ENCODE results near the gene ZMIZ1.
"Not testable (repeated sequence)": the region's sequence is repeated elsewhere in the genome, so short reads cannot be mapped to it uniquely, and the experiment has no call there.

Gene ZMIZ1

DNA sequence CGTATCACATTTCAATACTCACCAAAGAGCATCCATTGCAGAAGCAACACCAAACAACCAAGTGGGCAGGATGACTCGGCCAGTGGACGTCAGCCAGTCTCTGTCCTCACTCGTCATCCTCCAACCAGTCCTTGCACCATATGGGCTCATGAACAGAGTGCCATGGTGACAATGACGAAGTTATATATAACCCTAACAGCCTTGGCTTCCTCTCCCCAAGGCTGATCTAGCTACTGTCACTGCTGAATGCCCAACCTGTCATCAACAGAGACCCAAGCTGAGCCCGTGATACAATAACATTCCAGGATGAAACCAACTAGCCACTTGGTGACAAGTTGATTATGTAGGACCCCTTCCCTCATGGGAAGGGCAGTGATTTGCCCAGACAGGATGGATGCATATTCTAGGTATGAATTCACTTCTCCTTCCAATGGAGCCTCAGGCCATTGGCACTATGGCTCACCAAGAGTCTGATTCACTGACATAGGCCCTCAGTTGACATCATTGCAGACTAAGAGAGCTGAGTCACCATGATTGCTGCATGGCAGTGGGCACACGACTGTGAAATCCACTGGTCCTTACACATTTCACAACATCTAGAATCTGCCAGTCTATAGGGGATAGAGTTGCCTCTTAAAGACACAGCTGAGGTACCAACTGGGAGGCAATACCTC lies 252.2 kb downstream of the ZMIZ1 start:
- DNase-seq (ENCODE audit: insufficient read length, low spot score) (peak; percentile 91), FAIRE-seq (peak; percentile 68)

GRCh38 chr10:79321494-79321882 lies 252.7 kb downstream of the ZMIZ1 start:
- DNase-seq (ENCODE audit: insufficient read length, low spot score) (no peak), FAIRE-seq (no peak)
- no peak for TF ChIP-seq POLR2A (IDR thresholded peaks at IDR 0.05; ENCODE audit: low read depth, low read length)

More for the DNA sequence above, 252.2 kb downstream of the ZMIZ1 start:
- TF ChIP-seq POLR2A (IDR thresholded peaks at IDR 0.05; ENCODE audit: low read depth, low read length), result no peak

DNA sequence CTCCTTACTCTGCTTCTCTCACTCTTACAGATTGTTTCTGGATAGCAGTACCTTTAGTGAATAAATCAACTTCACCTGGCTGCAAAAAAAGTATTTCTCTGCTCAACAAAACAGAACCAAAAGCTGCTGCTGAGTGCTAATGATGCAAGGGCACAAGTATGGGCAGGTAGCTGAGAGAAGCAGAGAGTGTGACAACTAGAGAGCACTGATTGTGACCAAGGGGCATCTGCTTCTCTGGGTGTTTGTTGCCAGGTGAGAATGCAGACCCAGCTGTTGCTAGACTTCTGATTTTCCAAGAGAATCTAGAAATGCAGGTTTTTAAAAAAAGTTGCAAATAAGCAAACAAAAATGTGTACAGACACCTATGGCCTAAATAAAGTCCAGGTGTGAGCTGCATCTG lies 253.2 kb downstream of the ZMIZ1 start:
- FAIRE-seq (no peak), DNase-seq (ENCODE audit: insufficient read length, low spot score) (no peak)
- TF ChIP-seq POLR2A (IDR thresholded peaks at IDR 0.05; ENCODE audit: low read depth, low read length), result no peak

DNA sequence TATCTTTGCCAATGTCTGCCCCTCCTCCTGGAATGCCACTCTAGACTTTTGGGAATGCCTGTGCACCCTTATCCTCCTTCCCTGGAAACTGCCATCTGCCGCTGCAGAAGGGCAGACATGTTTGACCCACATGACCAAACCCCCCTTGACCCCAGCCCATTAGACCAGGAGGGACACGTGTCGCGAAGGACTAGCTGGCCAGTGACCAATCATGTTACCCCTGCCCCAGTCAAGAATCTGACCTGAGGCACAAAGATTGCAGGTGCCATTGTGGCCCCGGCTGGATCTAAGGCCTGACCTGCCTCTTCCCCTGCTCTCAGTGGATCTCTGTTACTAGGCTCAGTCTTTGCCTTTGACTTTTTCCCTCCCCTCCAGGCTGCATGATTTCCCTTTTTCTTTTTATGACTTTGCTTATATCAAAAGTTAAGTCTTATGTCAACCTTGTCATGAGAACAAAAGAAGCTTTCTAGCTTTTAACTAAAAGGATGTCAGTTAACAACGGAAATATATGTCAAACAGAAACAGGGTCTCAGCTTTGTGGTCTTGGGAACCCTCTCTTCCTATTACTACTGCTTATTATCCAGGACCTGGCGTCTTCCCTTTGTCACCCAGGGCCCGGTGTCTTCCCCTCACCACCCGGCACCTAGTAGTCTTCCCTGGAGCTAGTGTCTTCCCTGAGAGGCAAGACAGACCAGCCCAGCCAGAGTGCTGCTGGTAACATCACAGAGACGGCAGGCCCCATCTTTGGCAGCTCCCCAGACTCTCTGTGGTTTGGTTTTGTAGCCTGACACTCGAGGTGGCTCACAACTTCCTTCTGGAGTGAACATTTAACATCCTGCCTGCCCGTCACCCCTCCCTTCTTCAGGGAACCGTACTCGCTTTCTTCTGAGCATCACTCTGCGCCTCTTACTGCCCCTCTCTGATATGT lies 254.1 kb downstream of the ZMIZ1 start:
- no peak for FAIRE-seq
- TF ChIP-seq POLR2A (IDR thresholded peaks at IDR 0.05; ENCODE audit: low read depth, low read length), result 0 out of 2 replicates have a peak, but pooled peaks have one; percentile 4

GRCh38 chr10:79323602-79324001 lies 254.8 kb downstream of the ZMIZ1 start:
- FAIRE-seq, result no peak
- TF ChIP-seq POLR2A (IDR thresholded peaks at IDR 0.05; ENCODE audit: low read depth, low read length), result no peak
- no peak for DNase-seq (ENCODE audit: insufficient read length, low spot score)

More for the DNA sequence above, 254.1 kb downstream of the ZMIZ1 start:
- no peak for DNase-seq (ENCODE audit: insufficient read length, low spot score)

DNA sequence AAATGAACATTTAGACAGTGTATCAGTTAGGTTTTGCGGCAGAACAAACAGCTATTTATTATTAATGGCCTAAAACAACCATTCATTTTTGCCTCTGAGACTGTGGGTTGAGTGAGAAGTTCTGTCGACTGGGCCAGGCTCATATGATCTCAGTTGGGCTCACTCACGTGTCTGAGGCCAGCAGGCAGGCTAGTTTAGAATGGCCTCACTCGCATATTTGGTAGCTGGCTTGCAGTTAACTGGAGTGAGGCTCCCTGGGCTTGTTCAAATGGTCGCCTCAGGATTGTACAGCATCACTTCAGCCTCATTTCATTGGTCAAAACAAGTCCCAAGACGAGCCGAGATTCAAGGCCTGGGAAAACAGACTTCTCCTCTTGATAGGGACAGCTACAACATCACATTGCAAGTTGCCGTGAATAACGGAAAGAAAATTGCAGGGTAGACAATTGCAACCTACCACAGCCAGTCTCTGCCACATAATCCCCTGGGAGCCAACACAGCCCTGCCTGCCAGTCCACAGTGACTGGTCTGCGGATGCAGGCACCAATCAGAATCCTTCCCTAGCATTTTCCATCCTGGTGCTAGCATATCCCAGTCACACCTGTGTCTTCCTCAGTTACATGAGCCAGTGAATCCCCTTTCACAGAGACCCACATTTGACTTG lies 255.4 kb downstream of the ZMIZ1 start:
- DNase-seq (ENCODE audit: insufficient read length, low spot score) (no peak), FAIRE-seq (no peak)
- TF ChIP-seq POLR2A (IDR thresholded peaks at IDR 0.05; ENCODE audit: low read depth, low read length), result no peak

DNA sequence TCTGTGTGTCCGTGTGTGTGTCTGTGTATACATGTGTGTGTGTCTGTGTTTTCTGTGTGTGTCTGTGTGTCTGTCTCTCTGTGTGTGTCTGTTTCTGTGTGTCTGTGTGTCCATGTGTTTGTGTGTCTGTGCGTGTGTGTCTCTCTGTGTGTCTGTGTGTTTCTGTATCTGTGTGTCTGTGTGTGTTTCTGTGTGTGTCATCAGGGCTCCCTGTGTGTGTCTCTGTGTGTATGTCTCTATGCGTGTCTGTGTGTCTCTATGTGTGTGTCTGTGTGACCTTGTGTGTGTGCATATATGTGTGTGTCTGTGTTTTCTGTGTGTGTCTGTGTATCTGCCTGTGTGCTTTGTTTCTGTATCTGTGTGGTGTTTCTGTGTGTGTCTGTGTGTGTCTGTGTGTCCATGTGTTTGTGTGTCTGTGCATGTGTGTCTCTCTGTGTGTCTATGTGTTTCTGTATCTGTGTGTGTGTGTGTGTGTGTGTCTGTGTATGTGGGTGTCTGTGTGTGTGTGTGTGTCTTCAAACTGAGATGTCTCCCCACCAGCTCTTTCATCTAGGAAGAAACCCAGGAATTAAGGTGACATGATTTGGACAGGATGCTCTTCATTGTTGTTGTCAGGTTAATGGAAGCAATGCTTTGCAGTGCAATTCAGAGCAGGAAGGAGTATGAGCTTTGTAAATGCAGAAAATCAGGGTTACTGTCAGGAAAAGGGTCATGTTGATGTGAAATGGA lies 257.8 kb downstream of the ZMIZ1 start:
- TF ChIP-seq POLR2A (IDR thresholded peaks at IDR 0.05; ENCODE audit: low read depth, low read length), result no peak
- FAIRE-seq (no peak), DNase-seq (ENCODE audit: insufficient read length, low spot score) (no peak)

GRCh38 chr10:79327090-79327457 lies 258.3 kb downstream of the ZMIZ1 start:
- FAIRE-seq (no peak), DNase-seq (ENCODE audit: insufficient read length, low spot score) (no peak)
- TF ChIP-seq POLR2A (IDR thresholded peaks at IDR 0.05; ENCODE audit: low read depth, low read length), result no peak

- FAIRE-seq (no peak), DNase-seq (ENCODE audit: insufficient read length, low spot score) (no peak)
- TF ChIP-seq POLR2A (IDR thresholded peaks at IDR 0.05; ENCODE audit: low read depth, low read length), result no peak
Observed at GRCh38 chr10:79328147-79328701, 259.5 kb downstream of the ZMIZ1 start.

- TF ChIP-seq POLR2A (IDR thresholded peaks at IDR 0.05; ENCODE audit: low read depth, low read length), result no peak
- peak; percentile 83 for DNase-seq (ENCODE audit: insufficient read length, low spot score)
- FAIRE-seq, result no peak
Observed at GRCh38 chr10:79328737-79329504, 260.2 kb downstream of the ZMIZ1 start.

GRCh38 chr10:79329529-79329928 lies 260.8 kb downstream of the ZMIZ1 start:
- no peak for TF ChIP-seq POLR2A (IDR thresholded peaks at IDR 0.05; ENCODE audit: low read depth, low read length)
- FAIRE-seq (no peak), DNase-seq (ENCODE audit: insufficient read length, low spot score) (no peak)

- TF ChIP-seq POLR2A (IDR thresholded peaks at IDR 0.05; ENCODE audit: low read depth, low read length), result no peak
- DNase-seq (ENCODE audit: insufficient read length, low spot score), result no peak
- FAIRE-seq, result no peak
Observed at GRCh38 chr10:79331226-79331625, 262.5 kb downstream of the ZMIZ1 start.

DNA sequence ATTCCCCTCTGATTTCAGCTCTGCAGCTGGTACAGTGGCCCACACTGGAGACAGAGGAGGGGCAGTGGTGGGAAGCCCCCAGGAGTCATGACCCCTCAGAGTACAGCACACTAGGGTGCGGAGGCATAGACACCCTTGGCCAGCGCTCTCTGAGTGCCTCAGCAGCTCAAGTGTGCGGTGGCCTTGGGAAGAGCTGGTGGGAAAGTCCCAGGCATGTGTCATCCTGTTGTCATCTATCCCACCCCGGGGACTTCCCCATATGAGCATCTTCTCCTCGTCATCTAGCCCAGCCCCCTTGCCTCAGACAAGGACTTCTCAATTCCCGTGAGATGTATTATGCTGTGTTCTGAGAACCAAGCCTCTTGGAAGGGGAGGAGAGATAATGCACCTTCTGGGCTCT lies 262.9 kb downstream of the ZMIZ1 start:
- peak; percentile 31; the same call in 1 of the 2 replicates for TF ChIP-seq POLR2A (IDR thresholded peaks at IDR 0.05; ENCODE audit: low read depth, low read length)
- no peak for FAIRE-seq
- peak; percentile 45 for DNase-seq (ENCODE audit: insufficient read length, low spot score)

DNA sequence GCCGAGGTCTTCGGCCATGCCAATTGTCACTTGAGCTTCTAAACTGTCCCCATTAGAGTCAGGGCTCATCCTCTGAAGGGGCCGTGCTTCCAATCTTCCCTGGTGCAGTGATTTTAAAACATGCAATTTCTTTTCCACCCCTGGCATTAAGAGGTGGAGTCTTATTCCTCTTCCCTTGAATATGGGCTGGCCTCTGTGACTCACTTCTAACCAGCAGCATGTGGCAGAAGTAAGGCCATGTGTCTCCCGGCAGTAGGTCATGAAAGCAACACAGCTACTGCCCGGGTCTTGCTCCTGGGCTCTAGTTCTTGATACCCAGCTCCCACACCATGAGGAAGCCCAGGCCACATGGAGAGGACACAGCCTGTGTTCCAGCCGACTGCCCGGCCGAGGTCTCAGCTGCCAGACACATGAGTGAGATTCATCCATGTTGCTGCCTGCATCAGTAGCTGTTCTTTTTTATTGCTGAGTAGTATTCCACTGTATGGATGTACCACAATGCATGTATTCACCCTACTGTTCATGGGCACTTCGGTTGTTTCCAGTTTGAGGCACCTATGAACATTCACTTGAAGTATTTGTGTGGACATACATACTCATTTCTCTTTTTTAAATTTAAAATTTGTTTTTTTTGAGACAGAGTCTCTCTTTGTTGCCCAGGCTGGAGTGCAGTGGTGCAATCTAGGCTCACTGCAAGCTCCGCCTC lies 264.0 kb downstream of the ZMIZ1 start:
- not testable (repeated sequence) for FAIRE-seq; DNase-seq (ENCODE audit: insufficient read length, low spot score)
